Natural killer cell (primary cell): ENCODE data around the gene NCS1. TPM values are rescaled to one million over a fixed set of nuclear protein-coding genes. Genes with fewer than 3 reads are reported as not detected.

Experiments used
- ATAC-seq, 3 donors: fragments of 150-1000 bp in 2 of 3; fragments of 200-7000 bp in 1 of 3; cut with Tn5 transposase; 1 replicate in 1 of 3; 2 replicates in 2 of 3; pipeline ENCODE4 v1.10.0; 2021; ENCODE audit warnings: mild to moderate bottlenecking in 2 of 3, moderate library complexity in 2 of 3
- DNase-seq, 2 donors: peaks; one replicate each; pipeline versions ENCODE4 v3.0.0 to v3.0.0-alpha.2; 2013 to 2021; ENCODE audit warnings: mixed read lengths in 1 of 2
- H3K27ac ChIP-seq: one replicate; pipeline ENCODE4 v1.5.1; 2013; ENCODE audit warnings: mild to moderate bottlenecking, low read length
- H3K27me3 ChIP-seq: one replicate; pipeline ENCODE4 v1.6.1; 2013; ENCODE audit warnings: low read length; ENCODE audit not compliant: control insufficient read depth, insufficient read depth
- H3K36me3 ChIP-seq: one replicate; pipeline ENCODE4 v1.6.1; 2013; ENCODE audit warnings: low read length; ENCODE audit not compliant: control insufficient read depth, insufficient read depth
- H3K4me1 ChIP-seq: one replicate; pipeline ENCODE4 v1.6.1; 2013; ENCODE audit warnings: low read length; ENCODE audit not compliant: control insufficient read depth, insufficient read depth
- H3K4me3 ChIP-seq: one replicate; pipeline ENCODE4 v1.5.1; 2013; ENCODE audit warnings: low read length
- H3K9me3 ChIP-seq: one replicate; pipeline ENCODE4 v1.6.1; 2013; ENCODE audit warnings: low read length; ENCODE audit not compliant: control insufficient read depth, insufficient read depth
- H3K27ac Mint-ChIP-seq, 2 donors: one replicate each; pipeline ENCODE4 v1.8.0; 2022; ENCODE audit warnings: mild to moderate bottlenecking in 2 of 2, mixed read lengths in 2 of 2, moderate library complexity in 1 of 2
- H3K27me3 Mint-ChIP-seq, 2 donors: one replicate each; pipeline ENCODE4 v1.8.0; 2022; ENCODE audit warnings: low read depth in 2 of 2, mixed read lengths in 2 of 2
- H3K36me3 Mint-ChIP-seq: one replicate; pipeline ENCODE4 v1.8.0; 2022; ENCODE audit warnings: mixed read lengths
- H3K4me1 Mint-ChIP-seq, 2 donors: one replicate each; pipeline ENCODE4 v1.8.0; 2022; ENCODE audit warnings: mixed read lengths in 2 of 2
- H3K4me3 Mint-ChIP-seq: one replicate; pipeline ENCODE4 v1.8.0; 2022; ENCODE audit warnings: mild to moderate bottlenecking, moderate library complexity, mixed read lengths
- H3K9me3 Mint-ChIP-seq, 2 donors: one replicate each; pipeline ENCODE4 v1.8.0; 2022; ENCODE audit warnings: mixed read lengths in 2 of 2
- WGBS: methylation state at CpG from one replicate; pipeline ENCODE4 v1.1.7; 2013; ENCODE audit warnings: missing lambda C conversion rate; ENCODE audit not compliant: insufficient coverage; 5-methylcytosine and 5-hydroxymethylcytosine counted together
- intact Hi-C: fragments of 100-400 bp; cut with micrococcal nuclease; formaldehyde crosslinking; loops from one replicate; pipeline ENCODE4 v1.14.2; 2022
- total RNA-seq, 4 donors: library from RNA; stranded (reverse); fragments of 120-200 nt in 1 of 4; gene quantifications; one replicate each; pipeline versions ENCODE4 v1.2.3 to v1.2.4, GENCODE V29; 2013 to 2022
- TF ChIP-seq, protein P1 (sequence below): fragments of 200-600 bp; IDR thresholded peaks from one replicate; pipeline ENCODE4 v1.8.0; 2022; ENCODE audit warnings: antibody characterized with exemption

The NCS1 gene
- total RNA-seq: 1 to 10 TPM; 1.4 to 2.4 (median 1.5) TPM
- total RNA-seq (2013): 0.92 TPM

DNA sequence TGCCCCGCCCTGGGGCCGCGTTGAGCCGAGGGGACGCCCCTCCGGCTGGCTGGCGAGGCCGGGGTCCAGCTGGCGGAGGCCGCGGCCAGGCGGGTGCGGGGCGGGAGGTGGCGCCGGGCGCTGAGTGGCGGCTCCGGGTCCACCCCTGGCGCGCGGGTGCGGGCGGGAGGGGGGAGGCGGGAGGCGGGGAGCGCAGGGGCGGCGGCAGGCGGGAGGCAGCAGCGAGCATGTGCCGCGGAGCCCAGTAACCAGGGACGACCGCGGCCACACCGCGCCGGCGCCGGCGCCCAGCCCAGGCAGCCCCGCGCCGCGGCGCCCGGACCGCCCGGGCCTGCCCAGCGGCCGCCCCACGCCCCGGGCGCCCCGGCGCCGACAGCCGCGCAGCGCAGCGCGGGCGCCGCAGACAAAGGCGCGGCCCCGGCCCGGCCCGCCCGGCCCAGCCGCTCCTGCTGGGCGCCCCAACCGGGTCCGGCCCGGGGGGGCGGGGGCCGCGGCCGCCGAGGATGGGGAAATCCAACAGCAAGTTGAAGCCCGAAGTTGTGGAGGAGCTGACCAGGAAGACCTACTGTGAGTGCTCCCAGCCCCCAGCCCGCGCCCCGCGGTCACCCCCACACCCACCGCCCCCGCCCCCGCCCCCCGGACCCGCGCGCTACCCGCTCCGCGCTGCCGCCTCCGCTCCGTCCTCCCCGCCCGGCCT, at the start of gene NCS1:
Gene NCS1, plus strand, starts transcription at position 244 of the 697 bp plus-strand sequence. Its CDS starts 260 bp downstream, at position 504.
- H3K27me3 ChIP-seq: peaks cover 10% of the 10 kb centered on the region
- H3K4me1 ChIP-seq: peaks cover 15% of the 10 kb centered on the region
- ATAC-seq: peak; percentile 61 to 74 (median 68)
- H3K4me3 ChIP-seq: peak within 1 kb of the TSS; percentile 23
- WGBS: under 1% methylated on average over 89 of the region's 101 CpGs
- H3K9me3 Mint-ChIP-seq: no peaks in the 10 kb centered on the region
- peaks cover 1 to 15% of the 10 kb centered on the region in 2 donors for H3K4me1 Mint-ChIP-seq
- TF ChIP-seq, protein P1, sequence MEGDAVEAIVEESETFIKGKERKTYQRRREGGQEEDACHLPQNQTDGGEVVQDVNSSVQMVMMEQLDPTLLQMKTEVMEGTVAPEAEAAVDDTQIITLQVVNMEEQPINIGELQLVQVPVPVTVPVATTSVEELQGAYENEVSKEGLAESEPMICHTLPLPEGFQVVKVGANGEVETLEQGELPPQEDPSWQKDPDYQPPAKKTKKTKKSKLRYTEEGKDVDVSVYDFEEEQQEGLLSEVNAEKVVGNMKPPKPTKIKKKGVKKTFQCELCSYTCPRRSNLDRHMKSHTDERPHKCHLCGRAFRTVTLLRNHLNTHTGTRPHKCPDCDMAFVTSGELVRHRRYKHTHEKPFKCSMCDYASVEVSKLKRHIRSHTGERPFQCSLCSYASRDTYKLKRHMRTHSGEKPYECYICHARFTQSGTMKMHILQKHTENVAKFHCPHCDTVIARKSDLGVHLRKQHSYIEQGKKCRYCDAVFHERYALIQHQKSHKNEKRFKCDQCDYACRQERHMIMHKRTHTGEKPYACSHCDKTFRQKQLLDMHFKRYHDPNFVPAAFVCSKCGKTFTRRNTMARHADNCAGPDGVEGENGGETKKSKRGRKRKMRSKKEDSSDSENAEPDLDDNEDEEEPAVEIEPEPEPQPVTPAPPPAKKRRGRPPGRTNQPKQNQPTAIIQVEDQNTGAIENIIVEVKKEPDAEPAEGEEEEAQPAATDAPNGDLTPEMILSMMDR: no peak
- no peaks in the 10 kb centered on the region for H3K36me3 ChIP-seq
- H3K4me3 Mint-ChIP-seq: peak within 1 kb of the TSS; percentile 83
- no peaks in the 10 kb centered on the region for H3K9me3 ChIP-seq
- H3K36me3 Mint-ChIP-seq: no peaks in the 10 kb centered on the region
- H3K27ac Mint-ChIP-seq: peak within 1 kb of the TSS in 1 of 2 donors; percentile 72
- intact Hi-C loops: loop anchor here (2.0 to 10.0 kb wide), 3 partner anchors 45 to 66 kb away; no protein-coding TSS in a partner anchor
- no peak within 1 kb of the TSS for H3K27ac ChIP-seq
- H3K27me3 Mint-ChIP-seq: no peaks in the 10 kb centered on the region
- DNase-seq: peak; percentile 41 to 60

DNA sequence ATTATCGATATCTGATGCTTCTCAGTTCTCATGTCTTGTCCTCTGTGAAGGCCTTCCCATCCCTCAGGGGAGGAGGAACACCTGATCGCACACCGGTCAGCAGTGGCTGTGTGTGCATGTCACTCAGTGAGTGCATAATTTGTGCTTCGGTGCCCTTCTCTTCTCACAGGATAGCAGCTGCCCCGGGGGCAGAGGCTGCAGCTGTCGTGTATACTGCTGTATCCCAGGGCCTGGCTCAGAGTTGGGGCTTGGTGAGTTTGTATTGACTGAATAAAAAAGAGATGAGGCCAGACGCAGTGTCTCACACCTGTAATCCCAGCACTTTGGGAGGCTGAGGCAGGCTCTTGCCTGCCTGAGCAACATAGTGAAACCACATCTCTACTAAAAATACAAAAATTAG, 49.7 kb upstream of the NCS1 start:
- Mint-ChIP-seq H3K27ac (no peak overlapping the region), H3K27me3 (no peaks in the 10 kb centered on the region), H3K36me3 (no peaks in the 10 kb centered on the region), H3K4me1 (peaks cover 10 to 11% of the 10 kb centered on the region in 2 donors), H3K9me3 (no peaks in the 10 kb centered on the region), H3K4me3 (no peak overlapping the region)
- Histone ChIP-seq H3K4me3 (no peak overlapping the region), H3K4me1 (peaks cover 13% of the 10 kb centered on the region), H3K9me3 (no peaks in the 10 kb centered on the region), H3K27ac (no peak overlapping the region), H3K36me3 (peaks cover 24% of the 10 kb centered on the region), H3K27me3 (no peaks in the 10 kb centered on the region)
- intact Hi-C loops: loop anchor here (10.0 kb wide), 1 partner anchor 178 kb away; no protein-coding TSS in a partner anchor
- no peak for ATAC-seq
- 78% methylated on average over 7 of the region's 7 CpGs for WGBS
- DNase-seq: no peak
- TF ChIP-seq, protein P1: no peak

DNA sequence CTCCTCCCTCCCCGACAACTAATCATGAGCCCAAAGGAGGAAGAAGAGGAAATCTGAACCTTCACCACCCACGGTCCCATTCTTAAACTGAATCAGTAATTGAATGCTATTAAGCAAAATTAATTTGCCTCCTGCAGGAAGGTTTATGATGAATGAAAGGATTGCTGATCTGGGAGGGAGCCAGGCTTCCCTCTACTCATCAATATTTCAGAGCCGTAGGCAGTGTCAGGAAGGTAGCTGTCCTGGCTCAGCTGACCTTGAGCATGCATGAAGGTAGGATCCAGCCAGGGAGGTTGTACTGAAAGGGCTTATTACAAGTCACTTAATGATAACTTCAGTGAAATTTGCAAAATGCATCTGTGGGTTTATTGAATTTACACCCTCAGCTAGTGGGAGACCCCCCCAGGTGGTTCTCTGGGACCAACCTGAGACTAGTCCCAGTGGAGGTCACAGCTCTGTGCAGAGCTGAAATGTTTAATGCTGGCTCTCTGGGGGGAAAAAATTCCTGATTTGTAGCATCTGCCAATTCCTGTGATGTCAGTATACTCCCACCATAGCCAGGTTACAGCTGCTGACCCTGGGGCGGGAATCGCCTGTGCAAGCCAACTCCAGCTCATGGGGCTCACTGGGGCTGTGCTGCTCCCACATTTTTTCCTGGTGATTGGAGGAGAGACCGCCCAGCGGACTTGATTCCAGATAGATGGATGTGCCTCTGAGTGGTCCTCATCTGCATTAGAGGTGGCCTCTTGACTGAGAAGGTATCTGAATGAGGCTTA, 47.9 kb upstream of the NCS1 start:
- H3K9me3 ChIP-seq: no peaks in the 10 kb centered on the region
- DNase-seq (no peak), ATAC-seq (no peak)
- H3K27ac ChIP-seq: no peak overlapping the region
- TF ChIP-seq, protein P1: no peak
- intact Hi-C loops: loop anchor here (10.0 kb wide), 1 partner anchor 179 kb away; no protein-coding TSS in a partner anchor
- peaks cover 31% of the 10 kb centered on the region for H3K4me1 ChIP-seq
- WGBS: 96% methylated on average over 5 of the region's 7 CpGs
- Mint-ChIP-seq H3K4me3 (no peak overlapping the region), H3K36me3 (no peaks in the 10 kb centered on the region), H3K27ac (no peak overlapping the region), H3K27me3 (no peaks in the 10 kb centered on the region), H3K4me1 (peaks cover 29% of the 10 kb centered on the region in 2 donors), H3K9me3 (no peaks in the 10 kb centered on the region)
- peaks cover 15% of the 10 kb centered on the region for H3K36me3 ChIP-seq
- no peaks in the 10 kb centered on the region for H3K27me3 ChIP-seq
- no peak overlapping the region for H3K4me3 ChIP-seq
